ENCODE results near the gene APCDD1. TPM values are rescaled to one million over a fixed set of nuclear protein-coding genes. Genes with fewer than 3 reads are reported as not detected.
A peak's percentile ranks its signal among the peaks of the same experiment; 100 is the strongest.

The APCDD1 gene
- total and polyA plus RNA-seq, 8 donors = 27.6 to 168 (median 136) TPM

GRCh38 chr18:10440884-10441283 lies 13.6 kb upstream of the APCDD1 start:
- Histone ChIP-seq H3K4me3 (no peak overlapping the region), H3K27ac (no peak overlapping the region), H3K27me3 (no peaks in the 10 kb centered on the region), H3K4me1 (peaks cover 4% of the 10 kb centered on the region in 2 donors), H3K9me3 (no peaks in the 10 kb centered on the region), H3K36me3 (no peaks in the 10 kb centered on the region)
- no peak for ATAC-seq
- no peak for DNase-seq
- intact Hi-C loops (cut with DNase I) = no loop called here
- TF ChIP-seq CTCF (IDR thresholded peaks at IDR 0.05) = no peak

GRCh38 chr18:10441472-10441871 lies 13.0 kb upstream of the APCDD1 start:
- H3K4me1 ChIP-seq = peaks cover 4% of the 10 kb centered on the region in 2 donors
- no peak overlapping the region for H3K27ac ChIP-seq
- H3K4me3 ChIP-seq = no peak overlapping the region
- intact Hi-C loops (cut with DNase I) = no loop called here
- TF ChIP-seq CTCF (IDR thresholded peaks at IDR 0.05) = no peak
- DNase-seq = no peak
- H3K9me3 ChIP-seq = no peaks in the 10 kb centered on the region
- peak; percentile 93 for ATAC-seq
- no peaks in the 10 kb centered on the region for H3K27me3 ChIP-seq
- H3K36me3 ChIP-seq = no peaks in the 10 kb centered on the region

- intact Hi-C loops (cut with DNase I) = no loop called here
- DNase-seq = no peak
- peaks cover 4% of the 10 kb centered on the region in 2 donors for H3K4me1 ChIP-seq
- H3K9me3 ChIP-seq = no peaks in the 10 kb centered on the region
- peak; percentile 42 for ATAC-seq
- no peak overlapping the region for H3K27ac ChIP-seq
- H3K4me3 ChIP-seq = no peak overlapping the region
- H3K27me3 ChIP-seq = no peaks in the 10 kb centered on the region
- H3K36me3 ChIP-seq = no peaks in the 10 kb centered on the region
- no peak for TF ChIP-seq CTCF (IDR thresholded peaks at IDR 0.05)
Measured at GRCh38 chr18:10442551-10442971, 11.9 kb upstream of the APCDD1 start.

- DNase-seq (no peak), ATAC-seq (no peak)
- H3K36me3 ChIP-seq = no peaks in the 10 kb centered on the region
- peaks cover 4% of the 10 kb centered on the region in 2 donors for H3K4me1 ChIP-seq
- no peak for TF ChIP-seq CTCF (IDR thresholded peaks at IDR 0.05)
- H3K9me3 ChIP-seq = no peaks in the 10 kb centered on the region
- no peak overlapping the region for H3K4me3 ChIP-seq
- no peak overlapping the region for H3K27ac ChIP-seq
- intact Hi-C loops (cut with DNase I) = no loop called here
- no peaks in the 10 kb centered on the region for H3K27me3 ChIP-seq
Measured at GRCh38 chr18:10443001-10443400, 11.4 kb upstream of the APCDD1 start.

- no peak for TF ChIP-seq CTCF (IDR thresholded peaks at IDR 0.05)
- Histone ChIP-seq H3K4me3 (no peak overlapping the region), H3K9me3 (no peaks in the 10 kb centered on the region), H3K27ac (no peak overlapping the region), H3K4me1 (peaks cover 4% of the 10 kb centered on the region in 2 donors), H3K27me3 (no peaks in the 10 kb centered on the region), H3K36me3 (no peaks in the 10 kb centered on the region)
- intact Hi-C loops (cut with DNase I) = no loop called here
- DNase-seq (no peak), ATAC-seq (no peak)
Measured at GRCh38 chr18:10444314-10445006, 10.0 kb upstream of the APCDD1 start.
